GM12891 (cell line): ENCODE data around the gene CTSE.
"Not testable (repeated sequence)": the region's sequence is repeated elsewhere in the genome, so short reads cannot be mapped to it uniquely, and the experiment has no call there.

Experiments
- PAX5 ChIP-seq: IDR thresholded peaks from 2 replicates; pipeline ENCODE4 v1.6.1; 2011; ENCODE audit warnings: low read length, moderate library complexity, mild to moderate bottlenecking; ENCODE audit not compliant: insufficient read depth, severe bottlenecking
- POLR2A ChIP-seq: IDR thresholded peaks from 2 replicates; pipeline ENCODE4 v1.6.1; 2011; ENCODE audit warnings: low read depth, low read length, control low read depth

GRCh38 chr1:206058289-206058926, 34.7 kb upstream of the CTSE start:
- TF ChIP-seq POLR2A, PAX5: not testable (repeated sequence)
